ENCODE results near the gene SLC22A14.
"Not testable (repeated sequence)": the region's sequence is repeated elsewhere in the genome, so short reads cannot be mapped to it uniquely, and the experiment has no call there.

The SLC22A14 gene

DNA sequence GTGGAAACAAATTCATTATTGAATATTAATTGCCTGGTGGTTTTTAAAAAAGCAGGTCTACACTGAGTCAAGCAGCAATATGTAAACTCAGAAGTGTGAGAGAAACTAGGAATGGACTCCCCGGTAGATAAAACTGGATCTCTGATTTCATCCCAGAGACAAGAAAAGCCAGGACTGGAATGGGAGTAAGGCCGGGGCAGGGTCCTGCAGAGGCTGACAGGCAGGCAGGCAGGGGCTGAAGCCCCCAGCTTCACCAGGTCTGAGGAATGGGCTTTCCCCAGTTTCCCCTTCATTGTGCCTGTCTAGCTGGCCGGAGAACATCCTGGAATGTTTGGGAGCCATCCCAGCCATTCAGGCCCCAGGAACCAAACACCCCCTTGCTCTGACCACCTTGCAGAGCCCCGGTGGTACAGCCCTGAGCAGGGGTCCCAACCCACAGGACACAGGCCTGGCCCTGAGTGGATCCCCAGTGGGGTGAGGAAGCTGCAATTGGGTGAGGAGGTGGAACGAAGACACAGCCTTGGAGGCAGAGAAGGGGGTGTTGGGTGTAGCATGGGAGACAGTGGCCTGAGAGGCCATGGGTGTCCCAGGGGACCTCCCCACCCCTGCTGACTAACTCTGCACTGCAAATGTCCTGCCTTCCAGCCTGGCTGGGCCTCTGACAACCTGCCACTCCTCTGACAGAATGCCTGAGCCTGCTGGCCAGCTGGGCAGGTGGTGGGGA lies 32.8 kb downstream of the SLC22A14 start:
- no peak for DNase-seq

DNA sequence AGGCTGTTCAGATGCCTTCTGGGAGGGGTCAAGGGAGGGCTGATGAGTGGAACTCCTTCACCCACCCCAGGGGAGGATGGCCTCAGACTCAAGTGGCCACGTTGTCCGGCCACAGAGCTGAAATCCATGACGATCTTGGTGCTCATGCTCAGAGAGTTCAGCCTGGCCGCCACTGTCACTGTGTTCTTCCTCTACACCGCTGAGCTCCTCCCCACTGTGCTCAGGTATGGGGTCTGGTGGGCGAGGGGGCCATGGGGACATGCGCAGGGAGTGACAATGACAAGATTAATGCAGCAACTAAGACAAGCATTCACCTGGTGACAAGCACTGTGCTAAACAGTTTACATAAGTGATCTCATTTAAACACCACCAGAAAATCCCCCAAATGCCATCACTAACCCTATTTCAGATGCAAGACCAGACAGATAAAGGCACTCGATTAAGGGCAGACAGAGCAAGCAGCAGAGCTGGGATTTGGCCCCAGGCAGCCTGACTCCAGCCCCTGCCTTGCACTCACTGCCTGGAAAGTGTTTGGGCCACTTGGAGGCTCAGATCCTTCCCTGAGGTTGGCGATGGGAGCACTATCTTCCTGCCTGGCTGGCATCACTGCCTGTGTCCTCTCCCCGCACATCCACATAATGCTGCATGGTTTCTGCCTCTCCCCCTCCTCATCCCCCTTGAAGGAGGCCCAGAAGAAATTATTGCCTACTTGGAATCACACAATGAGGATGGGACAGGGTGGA lies 33.6 kb downstream of the SLC22A14 start:
- DNase-seq, result no peak

DNA sequence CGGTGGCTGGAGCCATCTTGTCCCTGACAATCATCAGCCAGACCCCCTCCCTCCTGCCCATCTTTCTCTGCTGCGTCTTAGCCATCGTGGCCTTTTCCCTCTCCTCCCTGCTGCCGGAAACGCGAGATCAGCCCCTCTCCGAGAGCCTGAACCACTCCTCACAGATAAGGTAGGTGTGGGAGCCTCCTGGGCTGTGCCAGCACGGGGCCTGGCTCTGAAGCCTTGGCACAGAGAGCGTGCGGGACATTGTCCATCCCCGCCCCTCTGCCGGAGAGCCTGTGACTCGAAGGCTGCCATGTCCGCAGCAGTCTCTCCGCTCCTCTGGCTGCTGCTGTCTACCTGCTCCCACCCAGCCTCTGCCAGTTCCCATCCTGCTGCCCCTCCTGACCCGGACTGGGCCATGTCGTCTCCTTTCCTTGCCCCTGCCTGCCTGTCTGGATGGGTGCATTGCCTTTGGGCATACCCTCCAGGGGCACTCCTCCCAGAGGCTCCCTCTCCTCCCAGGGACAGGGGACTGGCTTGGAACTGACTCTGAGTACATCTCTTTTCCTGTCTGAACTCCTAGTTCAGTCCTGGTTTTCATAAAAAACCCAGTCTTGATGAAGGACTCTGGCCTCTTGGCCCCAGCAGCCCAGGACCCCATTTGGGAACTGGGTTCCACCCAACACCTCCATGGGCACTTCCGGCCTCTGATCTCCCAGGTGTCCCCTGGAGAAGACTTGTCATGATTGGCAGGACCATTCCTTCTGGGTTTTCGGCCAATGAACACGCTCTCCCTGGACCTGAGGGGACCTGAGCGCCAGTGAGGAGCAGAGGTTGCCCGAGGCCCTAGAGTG lies 34.5 kb downstream of the SLC22A14 start:
- DNase-seq, result no peak

DNA sequence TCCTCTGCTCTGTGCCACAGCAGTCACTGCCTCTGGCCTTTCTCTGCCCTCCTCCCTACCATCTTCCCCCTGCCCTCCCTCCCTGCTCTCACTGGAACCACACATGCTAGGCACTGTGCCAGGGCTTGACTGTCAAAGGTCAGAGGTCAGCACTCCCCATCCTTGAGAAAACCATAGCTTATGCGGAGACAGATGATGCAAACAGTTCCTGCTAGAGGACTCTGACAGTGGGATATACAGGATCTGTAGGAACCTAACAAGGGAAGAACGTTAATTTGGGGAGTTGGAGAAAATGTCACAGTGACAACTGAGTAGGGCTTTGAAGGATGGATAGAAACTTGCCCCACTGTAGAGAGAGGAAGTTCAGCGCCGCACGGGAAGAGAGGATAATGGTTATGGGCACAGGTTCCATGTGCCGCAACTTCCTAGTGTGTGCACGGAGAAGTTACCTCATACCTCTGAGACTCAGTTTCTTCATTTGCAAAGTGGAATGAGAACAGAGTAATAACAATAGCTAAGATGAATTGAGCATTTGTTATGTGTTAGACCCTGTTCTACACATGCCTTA lies 35.2 kb downstream of the SLC22A14 start:
- no peak for DNase-seq

DNA sequence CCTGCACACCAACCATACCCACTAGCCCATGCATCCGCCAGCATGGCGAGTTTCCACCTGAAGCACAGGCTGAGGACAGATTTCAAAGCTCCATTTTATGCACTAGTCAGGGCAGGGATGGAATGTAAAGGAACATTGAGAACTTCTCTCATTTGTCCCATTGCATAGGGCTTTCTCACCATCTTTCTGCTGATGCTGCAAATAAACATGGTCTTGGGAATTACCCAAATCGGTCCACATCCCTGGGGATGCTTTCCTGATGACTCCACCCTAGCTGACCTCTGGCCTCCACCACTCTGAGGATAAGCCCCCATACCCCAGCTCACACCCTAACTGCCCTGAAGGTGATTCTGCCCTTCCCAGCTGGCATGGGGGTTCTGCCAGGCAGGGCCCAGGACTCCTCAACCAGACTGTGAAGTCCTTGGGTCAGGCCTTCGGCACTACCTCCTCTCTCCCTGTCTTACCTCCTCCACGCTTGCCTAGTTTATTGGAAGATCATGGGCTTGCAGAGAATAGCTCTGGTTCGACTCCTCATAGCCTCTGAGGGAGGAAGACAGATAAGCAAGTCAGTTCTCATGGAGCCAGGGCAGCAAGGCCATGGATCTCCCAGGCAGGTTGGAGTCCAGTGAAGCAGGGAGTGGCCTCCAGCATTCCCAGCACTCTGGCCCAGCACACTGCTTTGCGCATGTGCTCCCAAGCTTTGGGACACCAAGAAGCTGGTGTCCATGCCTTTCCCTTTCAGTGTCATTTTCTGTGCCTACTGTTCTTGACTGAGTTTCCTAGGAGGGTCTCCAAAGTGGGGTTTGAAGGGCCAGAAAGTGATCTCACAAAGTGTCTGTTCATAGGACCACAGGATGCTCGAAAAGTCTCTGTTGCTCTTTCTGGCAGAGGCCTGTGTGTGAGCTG lies 36.9 kb downstream of the SLC22A14 start:
- no peak for DNase-seq

DNA sequence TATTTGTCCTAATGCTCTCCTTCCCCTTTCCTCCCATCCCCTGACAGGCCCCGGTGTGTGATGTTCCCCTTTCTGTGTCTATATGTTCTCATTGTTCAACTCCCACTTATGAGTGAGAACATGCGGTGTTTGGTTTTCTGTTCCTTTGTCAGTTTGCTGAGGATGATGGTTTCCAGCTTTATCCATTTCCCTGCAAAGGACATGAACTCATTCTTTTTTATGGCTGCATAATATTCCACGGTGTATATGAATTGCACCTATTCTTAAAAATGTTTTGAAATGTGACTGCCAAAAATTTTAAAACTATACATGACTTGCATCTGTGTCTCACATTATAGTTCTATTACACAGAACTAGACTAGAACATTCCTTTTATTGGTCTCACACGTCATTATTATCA lies 38.5 kb downstream of the SLC22A14 start:
- DNase-seq, result not testable (repeated sequence)

DNA sequence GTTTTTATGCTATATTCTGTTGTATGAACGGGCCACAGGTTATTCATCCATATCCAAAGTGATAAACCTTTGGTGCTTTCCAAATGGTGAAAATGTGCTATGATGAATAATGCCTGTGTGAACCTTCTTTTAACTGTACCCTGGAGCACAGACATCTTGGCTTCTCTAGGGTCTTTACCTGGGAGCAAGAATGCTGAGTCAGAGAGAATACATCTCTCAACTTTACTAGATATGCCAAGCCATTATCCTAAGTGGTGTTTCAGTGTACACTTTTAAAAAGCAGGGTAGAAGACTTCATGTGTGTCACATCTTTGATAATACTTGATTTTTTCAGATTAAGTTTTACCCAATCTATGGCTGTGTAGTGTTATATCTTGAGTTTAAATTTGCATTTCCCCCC lies 41.0 kb downstream of the SLC22A14 start:
- no peak for DNase-seq

DNA sequence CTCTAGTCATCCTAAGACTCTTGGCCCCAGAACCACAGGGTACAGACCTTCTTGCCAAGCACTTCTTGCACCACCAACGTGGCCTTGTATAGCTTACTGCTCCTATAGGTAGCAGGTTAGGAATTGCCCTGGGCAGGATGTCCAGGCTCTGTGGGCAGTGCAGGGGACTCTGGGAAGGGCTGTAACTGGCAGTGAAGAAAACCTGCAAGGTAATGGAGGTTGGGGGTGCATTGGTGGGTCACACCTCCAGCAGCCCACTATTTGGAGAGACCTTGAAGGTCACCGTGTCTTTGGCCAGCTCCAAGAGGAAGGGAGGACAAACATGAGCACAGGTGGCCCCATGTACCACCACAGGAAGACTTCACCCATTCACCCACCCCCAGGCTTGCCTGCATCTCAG lies 43.2 kb downstream of the SLC22A14 start:
- DNase-seq, result no peak

DNA sequence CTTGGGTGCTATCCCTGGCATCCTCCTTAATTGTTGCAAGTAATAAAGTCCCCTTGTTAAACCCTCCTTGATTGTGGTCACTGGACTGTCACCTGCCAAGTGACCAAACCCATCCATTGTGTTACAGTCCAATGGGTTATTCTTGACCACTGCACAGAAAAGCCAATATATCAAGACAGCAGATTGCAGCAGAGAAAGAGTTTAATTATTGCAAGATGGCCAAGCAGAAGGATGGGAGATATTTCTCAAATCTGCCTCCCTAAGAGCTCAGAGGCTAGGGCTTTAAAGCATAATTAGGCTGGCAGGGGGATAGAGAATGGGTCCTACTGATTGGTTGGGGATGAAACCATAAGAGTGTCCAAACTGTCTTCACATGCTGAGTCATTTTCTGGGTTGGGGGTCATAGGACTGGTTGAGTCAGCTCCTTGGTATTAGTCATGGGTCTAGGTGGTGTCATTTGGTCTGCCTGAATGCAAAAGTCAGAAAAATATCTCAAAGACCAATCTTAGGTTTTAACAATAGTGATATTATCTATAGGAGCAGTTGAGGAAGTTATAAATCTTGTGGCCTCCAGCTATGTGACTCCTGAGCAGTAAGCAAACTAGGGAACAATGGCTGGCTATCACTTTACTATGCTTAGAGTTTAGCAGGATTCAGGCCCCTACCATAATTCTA lies 45.4 kb downstream of the SLC22A14 start:
- peak; percentile 76 for DNase-seq

DNA sequence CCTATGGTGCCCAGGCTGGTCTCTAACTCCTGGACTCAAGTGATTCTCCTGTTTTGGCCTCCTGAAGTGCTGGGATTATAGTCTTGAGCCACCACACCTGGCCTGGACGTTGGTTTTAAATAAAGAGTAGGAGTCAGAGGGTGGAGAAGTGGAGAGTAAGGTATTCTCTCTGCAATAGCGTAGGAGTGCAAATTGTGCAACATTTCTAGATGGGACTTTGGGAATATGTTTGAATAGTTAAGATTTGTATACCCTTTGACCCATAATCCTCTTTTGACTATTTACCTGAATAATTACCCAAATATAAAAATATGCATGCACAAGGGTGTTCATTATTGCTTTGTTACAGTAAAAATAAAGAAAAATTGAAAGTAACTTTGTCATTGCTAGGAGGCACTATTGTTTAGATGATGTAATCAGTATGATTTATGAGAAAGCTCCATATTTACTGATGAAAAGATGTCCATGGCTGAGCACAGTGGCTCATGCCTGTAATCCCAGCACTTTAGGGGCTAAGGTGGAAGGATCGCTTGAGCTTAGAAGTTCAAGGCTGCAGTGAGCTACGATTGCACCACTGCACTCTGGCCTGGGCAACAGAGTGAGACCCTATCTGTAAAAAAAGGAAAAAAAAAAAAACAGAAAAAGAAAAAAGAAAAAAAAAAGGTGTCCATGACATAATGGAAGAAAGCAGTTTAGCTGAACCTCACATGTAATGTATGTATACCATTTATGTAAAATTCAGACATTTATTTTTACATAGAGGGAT lies 49.3 kb downstream of the SLC22A14 start:
- DNase-seq, result no peak

DNA sequence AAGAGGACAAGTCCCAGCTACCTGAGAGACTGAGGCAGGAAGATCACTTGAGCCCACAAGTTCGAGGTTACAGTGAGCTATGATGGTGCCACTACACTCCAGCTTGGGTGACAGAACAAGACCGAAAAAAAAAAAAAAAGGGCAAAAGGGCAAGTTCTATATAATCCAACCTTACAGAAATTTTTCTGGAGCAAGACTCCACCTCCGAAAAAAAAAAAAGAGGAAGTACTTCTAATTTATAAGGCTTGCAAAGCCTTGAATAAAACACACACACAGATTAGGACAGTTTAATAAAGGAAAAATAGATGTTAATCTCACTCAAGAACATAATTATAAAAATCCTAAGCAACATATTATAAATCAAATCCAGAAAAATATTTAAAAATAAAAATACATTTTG lies 50.1 kb downstream of the SLC22A14 start:
- no peak for DNase-seq

DNA sequence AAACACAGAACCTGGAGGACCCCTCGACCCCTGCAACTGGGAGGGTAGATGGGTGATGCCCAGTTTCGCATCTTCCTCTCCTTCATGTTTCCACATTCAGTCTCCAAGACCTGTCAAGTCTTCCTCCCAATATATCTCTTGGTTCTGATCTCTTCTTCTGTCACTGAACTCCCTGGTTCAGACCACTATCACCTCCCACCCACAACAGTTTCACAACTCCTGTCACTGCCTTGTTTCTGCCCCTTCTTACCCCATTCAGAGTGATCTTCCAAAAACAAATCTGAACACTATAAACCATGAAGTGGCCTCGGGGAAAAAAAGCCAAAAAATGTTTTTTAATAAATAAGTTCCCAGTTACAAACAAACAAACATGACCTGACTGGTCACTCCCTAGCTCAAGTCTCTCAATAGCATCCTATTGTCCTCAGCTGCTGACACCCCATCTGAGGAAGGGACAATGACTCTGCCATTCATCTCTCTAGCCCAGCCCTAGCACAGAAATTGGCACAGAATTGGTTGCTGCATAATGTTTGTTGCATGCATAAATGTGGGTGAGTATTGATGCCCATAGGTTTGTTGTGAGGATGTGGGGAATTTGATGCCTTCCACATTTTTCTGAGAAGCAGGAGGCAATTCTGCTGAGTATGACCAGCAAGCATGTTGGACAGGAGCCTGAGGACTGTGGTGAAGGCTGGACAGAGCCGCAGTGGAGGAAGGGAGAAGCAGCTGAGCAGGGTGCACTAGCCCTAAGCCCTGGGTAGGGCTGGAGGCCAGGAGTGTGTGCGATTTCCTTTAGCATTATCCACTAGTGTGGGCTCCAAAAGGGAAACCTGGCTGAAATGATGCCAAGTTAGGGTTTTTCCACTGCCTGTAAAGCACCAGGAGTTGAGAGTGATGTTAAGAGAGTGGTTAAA lies 52.3 kb downstream of the SLC22A14 start:
- no peak for DNase-seq

DNA sequence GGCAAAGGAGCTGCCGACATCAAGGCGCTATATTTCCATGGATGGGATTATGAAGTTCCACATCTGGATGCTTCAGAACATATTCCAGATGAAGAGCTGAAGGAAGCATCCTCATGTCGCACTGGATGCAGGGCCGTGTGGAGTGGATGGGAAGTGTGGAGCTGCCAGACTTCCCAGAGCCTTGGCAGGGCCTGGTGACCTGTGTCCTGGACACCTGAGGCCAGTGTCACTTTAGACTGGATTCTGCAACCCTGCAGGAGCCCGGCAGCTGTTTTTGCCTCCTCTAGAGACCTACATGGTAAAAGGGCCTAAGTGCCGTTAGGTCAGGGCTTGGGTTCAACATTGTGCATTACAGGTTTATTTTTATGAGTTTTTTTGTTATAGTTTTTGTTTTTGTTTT lies 53.2 kb downstream of the SLC22A14 start:
- no peak for DNase-seq

DNA sequence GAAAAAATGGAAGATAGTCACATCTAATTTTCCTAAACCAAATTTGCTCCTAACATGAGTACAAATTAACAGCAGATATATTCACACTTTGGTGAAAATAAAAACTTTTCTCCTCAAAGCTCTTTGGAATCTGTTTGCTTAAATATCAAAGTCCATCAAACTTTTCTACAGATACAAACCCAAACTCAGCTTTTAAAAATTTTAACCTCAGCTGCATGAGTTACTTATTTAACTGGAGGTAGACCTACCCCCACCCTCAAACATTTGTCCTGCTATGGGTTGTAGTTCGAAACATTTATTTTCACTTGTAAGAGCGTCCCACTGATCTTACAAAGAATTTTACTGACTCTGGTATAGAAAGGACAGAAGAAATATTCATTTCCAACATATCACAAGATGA lies 55.6 kb downstream of the SLC22A14 start:
- no peak for DNase-seq

DNA sequence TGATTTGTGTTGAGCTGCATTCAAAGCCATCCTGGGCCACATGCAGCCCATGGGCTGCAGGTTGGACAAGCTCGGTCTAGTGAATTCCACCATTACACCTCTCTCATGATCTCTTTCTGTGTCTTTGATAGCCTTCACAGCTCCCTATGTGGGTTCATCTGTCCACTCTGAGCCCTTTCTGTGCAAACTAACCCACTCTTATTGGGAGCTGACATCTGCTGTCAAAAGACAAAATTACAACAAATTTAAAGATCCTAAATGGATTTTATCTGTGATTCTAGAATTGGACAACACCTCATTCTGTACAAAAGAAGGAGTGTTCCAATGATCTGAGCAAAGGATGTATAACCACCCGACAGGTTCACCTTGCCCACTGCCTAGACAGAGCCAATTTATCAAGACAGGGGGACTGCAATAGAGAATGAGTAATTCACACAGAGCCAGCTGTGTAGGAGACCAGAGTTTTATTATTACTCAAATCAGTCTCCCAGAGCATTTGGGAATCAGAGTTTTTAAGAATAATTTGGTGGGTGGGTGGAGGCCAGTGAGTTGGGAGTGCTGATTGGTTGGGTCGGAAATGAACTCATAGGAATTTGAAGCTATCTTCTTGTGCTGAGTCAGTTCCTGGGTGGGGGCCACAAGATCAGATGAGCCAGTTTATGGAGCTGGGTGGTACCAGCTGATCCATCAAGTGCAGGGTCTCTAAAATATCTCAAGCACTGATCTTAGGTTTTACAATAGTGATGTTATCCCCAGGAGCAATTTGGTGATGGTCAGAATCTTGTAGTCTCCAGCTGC lies 61.9 kb downstream of the SLC22A14 start:
- no peak for DNase-seq

DNA sequence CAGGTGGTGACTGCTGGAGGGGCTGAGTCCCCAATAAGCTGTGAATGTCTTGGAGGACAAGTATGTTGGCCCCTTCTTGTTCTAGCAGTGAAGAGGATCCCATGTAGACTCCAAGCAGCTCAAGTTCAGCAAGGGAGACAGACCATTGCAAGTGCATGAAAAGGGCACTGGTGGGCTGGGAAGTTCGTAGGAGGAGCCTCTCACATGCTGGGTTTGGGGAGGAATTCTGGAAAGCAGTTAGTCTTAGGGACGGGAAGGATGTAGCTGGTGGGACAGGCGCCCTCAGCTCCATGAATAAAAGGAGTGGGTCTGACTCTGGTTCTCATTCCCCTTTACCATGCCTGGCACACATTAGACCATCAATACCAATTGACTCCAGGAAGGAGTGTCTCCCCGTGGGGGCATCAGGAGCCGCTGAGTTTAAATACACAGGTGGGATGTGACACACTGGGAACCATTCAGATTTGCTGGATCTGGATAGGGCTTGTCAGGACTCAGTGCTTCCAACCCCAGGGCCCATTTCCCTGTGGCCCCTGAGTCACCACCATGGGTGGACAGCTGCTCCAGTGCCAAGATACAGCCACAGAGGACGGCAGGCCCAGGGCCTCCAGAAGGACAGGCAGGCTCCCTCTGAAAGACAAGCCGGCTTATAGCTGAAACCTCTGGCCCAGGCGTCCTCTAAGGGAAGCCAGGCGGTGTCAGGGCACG lies 63.9 kb downstream of the SLC22A14 start:
- no peak for DNase-seq

DNA sequence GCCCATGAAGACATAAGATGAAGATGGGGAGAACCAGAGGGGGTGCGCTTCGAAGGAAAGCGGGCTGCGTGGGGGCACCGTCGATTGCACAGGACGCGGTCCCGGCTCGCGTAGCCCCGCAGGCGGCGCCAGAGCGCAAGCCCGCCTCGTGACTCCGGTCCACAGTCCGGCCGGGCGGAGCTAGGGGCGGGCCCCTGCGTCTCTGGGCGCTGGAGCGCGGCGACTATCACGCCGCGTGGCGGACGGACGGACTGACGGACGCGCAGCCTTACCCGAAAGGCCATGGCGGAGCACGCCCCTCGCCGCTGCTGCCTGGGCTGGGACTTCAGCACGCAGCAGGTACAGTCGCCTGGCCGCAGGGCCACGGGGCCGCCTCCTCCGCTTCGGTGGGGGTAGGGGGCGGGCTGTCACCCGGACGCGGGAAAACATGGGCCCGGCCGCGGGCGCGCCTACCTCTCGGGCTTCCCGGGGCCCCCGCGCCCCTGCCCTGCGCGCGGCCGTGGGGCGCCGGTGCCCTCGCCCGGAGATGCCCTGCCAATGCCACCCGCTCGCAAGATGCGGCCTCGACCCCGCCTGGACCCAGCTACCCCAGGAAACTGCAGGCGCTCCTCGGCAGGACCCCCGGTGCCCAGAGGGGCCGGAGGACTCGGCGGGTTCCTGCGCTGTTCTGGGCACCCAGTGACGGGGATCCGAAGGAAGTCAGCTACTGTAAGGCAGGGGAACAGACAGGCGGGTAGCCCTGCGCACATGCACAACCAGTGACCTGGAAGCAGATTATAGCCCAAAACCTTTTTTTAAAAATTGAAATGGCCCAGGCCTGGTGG lies 64.7 kb downstream of the SLC22A14 start, which contains the start of gene XYLB:
TSS of gene XYLB (plus strand) at position 199 of the 824 bp plus-strand sequence. CDS start at position 283, 84 bp downstream.
- DNase-seq, result peak; percentile 85
